ENCODE results near the gene NKX2-3.

NKX2-3 gene

DNA sequence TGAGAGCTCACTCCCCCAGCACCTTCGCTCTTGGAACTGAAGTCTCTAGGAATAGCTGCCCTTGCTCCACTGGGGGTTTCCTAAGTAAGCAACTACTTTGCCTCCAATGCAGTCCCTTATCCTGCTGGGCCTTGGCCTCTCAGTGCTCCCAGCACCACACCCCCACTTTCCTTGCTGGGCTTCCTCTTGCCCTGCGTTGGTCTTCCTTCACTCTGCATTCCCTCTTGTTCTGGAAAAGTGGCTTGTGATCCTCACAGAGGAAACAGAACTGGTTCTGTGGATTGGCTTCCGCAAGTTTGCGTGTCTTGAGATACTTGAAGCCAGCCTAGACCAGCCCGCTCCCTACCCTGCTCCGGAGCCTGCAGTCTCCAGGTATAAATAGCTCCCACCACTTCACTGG, 6.4 kb downstream of the NKX2-3 start:
- DNase-seq (ENCODE audit: low read depth): no peak

DNA sequence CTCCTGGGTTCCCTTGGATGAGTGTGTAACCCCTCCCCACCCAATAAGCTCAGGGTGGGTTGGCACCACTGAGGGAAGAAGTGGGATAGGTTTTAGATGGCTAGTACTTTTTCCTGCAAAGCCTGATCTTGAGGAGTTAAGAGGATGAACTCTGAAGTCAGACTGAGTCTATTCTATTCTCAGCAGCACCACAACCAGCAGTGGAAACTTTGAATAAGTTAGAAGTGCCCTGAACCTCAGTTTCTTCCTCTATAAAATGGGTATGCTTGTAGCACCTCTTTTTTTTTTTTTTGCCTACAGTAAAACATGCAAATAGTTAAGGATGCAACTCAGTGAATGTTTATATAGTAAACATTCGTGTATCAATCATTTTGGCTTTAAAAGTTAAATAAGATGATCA, 7.1 kb downstream of the NKX2-3 start:
- DNase-seq (ENCODE audit: low read depth): no peak

DNA sequence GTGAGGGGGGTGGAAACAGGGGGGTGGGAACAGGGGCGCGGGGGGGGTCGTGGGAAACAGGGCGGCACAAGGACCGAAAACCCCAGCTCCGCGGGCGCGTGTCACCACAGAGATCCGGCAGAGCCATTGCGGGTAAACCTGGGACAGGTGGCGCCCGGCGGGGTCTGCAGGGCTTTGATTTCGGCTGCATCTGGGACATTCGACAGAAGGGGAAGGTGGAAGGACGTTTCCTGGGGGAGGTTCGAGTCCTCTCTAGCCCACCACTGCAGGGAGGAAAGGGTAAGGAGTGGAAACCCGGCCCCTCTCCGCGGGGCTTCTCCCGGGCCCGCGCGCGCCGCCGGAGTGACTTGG, 7.5 kb downstream of the NKX2-3 start:
- no peak for DNase-seq (ENCODE audit: low read depth)

DNA sequence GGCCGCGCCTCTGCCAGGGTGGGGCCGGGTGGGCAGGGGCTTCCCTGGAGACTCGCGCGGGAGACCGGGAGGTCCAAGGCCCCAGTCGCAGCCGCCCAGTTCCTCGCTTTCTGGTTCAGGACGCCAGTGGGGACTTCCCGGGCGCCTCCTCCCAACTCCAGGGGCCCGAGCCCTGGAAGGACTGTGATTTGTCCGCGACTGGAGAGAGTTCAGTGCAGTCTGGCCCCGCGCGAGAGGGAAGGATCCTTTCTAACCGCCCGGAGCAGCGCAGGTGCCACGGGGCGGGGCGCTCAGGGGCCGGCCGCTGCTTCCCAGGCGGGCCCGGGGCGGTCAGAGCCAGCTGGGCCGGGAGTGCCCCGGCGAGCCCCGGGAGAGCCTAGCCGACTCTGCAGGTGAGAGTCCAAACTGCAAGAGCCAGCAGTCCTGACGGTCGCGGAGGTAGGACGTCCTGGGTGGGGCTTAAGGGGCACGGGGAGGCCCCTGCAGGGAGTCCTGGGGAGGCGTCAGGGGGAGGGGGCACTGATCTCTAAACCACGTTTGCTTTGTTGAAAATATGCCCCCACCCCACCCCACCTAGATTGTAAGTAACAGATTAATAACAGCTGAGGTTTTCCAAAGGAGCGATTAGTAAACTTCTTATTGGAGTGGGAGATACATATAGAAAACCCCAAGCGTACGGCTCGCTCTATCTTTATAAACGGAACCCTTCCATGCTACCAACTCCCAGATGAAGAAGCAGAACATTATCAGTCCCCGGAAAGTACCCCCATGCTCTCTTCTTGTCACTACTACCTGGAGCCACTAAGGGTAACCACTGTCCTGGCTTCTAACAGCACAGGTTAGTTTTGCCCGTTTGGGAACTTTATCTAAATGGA, 8.2 kb downstream of the NKX2-3 start:
- no peak for DNase-seq (ENCODE audit: low read depth)

DNA sequence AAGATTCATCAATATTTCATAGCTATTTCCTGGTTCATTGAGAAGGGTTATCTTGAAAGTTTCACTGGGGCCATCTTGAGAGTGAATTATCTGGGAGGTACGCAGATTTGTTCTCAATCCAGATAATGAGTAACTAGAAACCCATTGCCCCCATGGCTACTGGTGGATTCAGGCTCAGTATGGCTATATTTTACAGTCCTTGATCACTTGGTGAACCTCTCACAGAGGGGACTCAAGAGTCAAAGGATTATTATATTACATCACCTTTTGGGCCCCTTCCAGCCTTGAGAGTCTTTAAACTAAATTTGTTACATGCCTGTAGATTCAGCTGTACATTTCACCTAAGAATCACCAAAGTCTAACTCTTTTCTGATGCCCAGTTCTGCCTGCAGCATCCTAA, 11.6 kb downstream of the NKX2-3 start:
- no peak for DNase-seq (ENCODE audit: low read depth)

DNA sequence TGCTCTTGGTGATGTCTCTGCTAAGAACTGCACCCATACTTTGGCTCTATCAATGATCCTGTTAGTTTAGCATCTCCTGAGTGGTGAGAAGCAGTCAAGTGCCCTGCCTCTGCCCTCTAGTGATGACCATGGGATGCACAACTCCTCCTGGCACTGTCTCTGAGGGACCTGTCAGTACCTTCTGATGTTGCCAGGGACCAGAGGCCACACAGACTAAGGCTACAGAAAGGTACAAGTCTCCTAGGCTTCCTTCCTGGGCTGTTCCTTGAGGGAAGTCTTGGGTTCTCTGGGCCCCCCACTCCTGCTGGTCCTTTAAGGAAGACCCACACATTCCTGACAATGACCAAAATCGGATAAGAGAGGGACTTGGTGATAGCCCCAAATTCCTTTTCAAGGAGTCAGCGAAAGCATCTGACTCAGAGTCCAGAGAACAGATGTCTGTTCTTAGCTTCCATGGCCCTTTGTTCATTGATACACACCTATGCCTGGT, 15.3 kb downstream of the NKX2-3 start:
- no peak for DNase-seq (ENCODE audit: low read depth)

DNA sequence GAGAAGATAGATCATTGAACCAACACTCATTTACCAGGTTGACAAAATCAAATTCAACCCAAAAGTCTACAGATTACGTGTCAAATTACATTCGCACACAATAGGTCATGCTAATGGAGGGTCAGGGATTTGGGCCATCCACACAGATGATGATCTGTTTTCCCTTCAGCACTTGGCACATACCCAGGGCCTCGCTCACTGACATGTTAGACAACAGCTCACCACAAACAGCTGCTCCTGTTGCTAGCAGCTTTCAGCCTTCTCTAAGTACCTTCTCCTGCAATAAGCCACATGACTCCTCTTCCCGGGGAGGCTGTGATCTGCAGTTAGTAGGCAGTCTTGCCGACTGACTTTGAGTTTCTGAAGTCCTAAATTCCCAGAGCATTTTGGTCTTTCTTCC, 18.4 kb downstream of the NKX2-3 start:
- no peak for DNase-seq (ENCODE audit: low read depth)

DNA sequence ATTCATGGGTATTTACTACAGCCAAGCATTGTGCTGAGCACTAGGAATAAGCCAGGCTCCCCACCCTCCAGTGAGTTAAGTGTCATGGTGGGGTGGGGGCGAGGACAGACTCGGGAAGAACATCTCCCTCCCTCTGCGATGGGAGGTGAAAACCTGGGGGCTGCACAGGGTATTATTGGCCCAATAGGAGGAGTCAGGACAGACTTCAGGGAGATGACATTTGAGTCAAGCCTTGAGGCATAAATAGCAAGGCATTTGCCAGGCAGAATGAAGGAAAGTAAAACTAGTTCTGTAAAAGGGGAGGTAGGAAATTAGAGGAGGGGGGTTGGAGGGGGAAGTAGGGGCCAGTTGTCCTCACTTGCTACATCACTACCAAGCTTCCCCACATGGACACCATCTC, 18.9 kb downstream of the NKX2-3 start:
- DNase-seq (ENCODE audit: low read depth): no peak

DNA sequence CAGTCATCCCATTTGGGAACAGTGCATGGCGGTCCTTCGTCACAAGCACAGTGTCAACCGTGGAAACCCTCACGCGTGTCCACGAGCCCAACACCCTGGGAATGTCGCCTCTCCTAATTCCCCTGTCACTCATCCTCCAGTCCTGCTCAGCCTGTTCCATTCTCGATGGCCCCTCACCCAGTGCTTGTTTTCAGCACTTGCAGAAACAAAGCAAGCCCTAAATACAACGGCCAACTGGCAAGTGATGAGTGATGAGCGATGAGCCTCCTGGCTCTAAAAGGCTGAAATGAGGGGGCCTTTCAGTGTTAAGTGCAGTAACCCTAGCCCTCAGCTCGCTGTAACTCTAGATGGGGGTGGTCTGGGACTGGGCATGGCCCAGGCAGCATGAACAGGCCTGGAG, 22.6 kb downstream of the NKX2-3 start:
- DNase-seq (ENCODE audit: low read depth): no peak

DNA sequence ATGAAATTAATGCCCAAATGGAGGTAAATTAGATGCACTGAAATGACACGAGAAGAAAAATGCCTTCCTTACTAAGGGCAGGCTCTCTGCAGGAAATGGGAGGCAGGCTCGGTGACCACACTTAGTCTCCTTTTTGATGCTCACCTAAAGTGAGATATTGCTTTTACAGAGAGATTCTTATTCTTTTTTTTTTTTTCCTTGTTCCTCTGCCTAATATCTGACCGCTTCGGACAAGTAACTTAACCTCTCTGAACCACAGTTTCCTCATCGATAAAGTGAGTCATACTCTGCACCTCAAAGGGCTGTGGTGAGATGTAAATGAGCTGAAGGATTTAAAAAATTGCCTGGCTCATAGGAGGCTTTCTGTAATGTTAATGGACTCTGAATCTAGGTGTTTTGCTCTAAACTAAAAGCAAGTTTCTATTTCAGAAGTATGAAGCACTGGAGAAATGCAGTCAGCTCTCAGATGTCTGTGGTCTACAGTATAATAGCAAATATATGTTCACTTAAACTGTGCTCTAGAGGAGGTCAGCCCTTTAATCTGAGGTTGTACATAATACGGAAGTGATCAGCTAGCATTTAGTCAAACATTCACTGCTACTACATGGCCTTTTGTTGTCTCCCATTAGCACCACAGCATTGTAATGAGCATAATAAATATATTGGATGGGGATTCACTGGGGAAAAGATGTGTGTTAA, 23.2 kb downstream of the NKX2-3 start:
- no peak for DNase-seq (ENCODE audit: low read depth)

DNA sequence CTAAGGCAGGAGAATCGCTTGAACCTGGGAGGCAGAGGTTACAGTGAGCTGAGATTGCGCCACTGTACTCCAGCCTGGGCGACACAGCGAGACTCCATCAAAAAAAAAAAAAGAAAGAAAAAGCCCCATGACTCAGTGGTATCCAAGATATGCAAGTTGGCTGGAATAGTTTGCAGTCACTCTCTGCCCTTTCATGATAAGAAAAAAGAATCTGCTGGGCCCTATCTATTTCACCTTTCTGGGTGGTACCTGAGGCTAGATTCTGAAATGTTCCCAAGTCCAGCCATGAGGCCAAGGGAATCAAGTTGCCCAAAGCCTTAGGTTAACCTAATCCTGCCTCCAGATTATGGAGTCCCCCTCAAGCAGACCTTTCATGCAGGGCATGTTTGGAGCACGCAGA, 24.3 kb downstream of the NKX2-3 start:
- no peak for DNase-seq (ENCODE audit: low read depth)

DNA sequence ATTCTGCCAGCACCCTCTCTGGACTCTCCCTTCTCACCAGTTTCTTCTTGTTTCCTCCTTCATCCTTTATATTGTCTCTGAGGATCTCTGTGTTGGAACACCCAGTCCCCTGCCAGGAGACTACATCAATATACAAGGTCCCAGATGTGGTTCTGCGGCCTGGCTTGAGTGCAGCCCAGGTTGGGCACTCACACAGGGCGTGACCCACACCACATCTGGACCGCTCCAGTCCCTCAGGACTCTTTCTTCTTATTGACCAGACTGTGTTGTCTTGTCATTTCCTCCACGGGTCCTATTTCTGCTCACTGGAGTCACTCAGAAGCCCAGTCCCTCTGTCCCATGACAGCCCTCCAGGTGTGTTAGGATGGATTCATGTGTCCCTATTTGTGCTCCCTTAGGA, 26.0 kb downstream of the NKX2-3 start:
- no peak for DNase-seq (ENCODE audit: low read depth)

DNA sequence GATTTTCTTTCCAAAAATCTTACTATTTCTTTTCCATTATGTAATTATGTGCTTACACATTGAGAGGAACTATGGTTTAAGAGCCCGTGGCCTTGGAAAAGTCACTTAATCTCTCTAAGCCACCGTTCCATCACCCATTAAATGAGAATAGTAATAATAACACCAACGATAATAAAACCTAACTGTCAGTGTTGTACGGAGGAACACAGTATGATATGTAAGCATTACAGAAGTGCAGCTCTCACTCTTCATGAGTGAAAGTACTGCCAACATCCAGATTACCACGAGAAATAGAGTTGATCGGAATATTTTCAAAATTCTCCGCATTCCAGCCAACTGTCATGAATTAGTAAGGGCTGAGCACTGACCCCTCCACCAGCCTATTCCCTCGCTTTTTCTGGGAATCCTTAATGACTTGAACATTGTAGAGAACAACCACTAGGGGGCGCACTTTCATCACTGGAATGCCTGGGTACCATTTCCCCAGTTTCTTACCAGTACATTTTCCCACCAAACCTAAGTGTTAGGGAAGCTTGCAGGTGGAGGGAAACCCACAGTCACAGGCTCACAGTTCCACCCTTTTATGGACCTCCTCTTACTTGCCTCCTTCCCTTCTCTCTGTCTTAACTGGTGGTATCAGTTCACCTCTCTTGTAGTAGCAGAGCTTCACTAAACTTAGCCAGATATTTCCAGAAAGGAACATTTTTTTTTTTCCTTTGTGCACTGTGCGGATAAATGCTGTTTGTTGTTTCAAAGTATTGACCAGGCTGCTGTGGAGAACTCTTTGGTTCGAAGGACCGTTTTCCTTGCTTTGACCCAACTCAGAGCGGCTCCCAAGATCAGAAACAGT, 27.8 kb downstream of the NKX2-3 start:
- peak; percentile 18 for DNase-seq (ENCODE audit: low read depth)

DNA sequence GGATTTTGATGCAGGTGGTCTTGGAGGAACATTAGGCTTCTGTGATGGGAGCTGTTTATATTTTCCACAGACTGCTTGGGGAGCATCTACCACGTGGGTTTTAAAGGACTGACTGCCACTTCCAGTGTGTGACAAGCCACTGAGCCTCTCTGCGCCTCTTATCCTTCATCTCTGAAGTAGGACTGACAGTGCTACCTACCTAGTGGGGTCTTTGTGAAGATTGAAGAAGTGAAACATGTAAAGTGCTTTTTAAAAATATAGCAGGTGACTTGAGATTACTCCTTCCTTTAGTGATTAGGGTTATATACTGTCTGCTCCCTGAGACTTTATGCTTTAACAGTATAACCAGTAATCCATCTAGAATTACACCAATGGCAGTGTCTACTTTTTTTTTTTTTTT, 29.9 kb downstream of the NKX2-3 start:
- no peak for DNase-seq (ENCODE audit: low read depth)

DNA sequence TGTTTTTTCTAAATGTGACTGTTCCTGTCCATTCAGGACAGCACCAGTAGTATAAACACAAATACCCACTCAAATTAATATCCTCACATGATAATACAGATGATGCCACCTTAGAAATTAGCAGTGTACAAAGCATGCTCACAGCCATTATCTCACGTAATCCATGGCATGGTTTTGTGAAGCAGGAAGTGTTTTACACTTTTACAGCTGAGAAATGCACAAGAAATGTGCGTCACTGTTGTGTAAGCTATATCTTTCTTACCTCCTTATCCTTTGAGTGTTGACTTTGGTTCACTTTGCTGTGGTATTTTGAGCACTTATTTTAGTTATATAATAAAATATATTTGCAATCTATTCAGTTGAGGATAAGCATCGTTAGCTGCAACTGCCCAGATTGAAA, 31.6 kb downstream of the NKX2-3 start:
- DNase-seq (ENCODE audit: low read depth): no peak

DNA sequence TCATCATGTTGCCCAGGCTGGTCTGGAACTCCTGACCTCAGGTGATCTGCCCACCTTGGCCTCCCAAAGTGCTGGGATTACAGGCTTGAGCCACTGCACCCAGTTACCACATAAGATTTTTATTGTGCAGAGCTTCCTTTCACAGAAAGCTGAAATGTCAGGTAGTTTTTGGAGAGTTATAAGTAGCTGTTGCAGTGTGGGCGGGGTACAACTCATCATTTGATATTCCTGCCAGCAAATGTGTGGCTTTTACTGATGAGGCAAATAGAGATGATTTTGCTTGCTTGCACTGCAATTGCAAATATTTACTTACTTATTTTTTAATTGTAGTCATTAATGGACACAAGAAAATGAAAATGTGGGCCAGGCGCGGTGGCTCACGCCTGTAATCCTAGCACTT, 32.4 kb downstream of the NKX2-3 start:
- no peak for DNase-seq (ENCODE audit: low read depth)

DNA sequence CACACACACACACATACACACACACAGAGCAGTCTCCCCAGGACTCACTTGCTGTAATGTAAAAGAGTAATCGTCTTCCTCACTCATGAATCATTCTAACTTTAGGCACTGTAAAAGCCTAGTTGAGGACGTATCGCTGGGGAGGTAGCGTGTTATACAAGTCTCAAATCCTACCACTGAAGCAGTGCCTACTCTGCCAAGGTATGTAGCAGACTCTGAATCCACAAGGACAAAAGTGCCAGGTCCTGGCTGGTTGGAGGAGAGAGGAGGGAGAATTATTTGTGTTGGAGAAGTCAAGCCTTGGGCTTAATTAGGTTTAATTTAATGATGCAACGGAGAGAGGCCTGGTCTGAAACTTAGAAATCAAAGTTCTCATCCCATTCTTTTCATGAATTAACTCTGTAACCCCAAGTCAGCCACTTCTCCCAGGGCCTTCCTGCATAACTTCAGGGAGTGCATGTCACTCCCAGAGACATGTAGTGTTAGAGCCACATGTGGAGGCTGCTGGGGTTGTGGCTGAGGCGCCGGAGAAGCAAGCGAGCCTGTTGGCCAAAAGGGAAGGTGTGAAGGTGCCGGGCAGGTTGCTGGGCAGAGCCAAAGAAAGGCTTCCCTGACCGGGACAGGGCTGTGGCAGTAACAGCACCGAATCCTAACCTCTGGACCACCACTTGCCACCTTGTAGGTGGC, 36.7 kb downstream of the NKX2-3 start:
- no peak for DNase-seq (ENCODE audit: low read depth)

DNA sequence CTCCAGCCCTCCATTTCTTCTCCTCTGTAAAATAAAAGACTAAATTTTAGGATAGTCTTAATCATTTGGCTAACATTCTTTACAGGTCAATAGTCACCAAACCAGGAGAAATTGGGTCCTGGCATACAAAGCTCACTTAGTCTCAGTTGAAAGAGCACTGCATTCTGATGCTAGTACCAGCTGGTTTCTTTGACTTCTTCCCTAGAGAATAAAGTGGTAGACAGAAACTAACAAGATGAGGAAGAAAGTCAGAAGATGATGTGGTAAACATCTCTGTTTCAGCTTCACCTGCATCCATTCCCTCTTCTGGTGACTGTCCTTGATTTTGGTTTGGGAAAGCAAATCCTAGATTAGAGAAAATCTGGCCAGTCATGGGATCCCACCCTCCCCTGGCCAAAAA, 37.2 kb downstream of the NKX2-3 start:
- no peak for DNase-seq (ENCODE audit: low read depth)

DNA sequence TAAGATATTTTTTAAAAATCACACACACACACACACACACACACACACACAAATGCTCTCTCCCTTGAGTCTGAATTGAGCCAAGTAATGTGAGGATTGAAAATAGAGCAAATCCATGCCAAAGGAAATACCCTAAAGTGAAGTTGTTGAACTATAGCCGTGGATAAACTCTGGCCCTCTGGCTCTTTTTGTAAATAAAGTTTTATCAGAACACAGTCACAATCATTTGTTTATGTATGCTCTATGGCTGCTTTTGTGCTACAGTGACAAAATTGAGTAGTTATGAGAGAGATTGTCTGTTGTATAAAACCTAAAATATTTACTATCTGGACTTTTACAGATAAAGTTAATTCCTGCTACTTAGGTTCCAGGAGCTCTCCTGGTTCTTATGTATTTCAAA, 39.1 kb downstream of the NKX2-3 start:
- no peak for DNase-seq (ENCODE audit: low read depth)

DNA sequence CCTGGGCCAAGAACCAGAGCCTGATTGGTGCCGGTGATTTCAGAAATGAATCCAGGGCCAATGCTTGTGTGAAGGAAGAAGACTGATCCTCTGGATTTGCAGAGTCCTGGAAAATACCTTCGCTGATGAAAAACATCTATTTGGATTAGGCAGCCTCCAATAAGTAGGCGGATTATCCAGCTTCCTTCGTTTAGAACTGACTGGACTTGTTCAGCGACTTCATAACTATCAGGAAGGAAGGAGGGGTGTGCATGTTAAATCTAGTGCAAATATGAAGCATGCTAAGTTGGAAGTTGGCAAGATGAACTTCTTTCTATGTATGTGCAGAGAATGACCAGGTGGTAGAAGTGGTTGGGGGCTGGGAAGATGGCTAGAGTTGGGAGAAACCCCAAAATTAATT, 41.0 kb downstream of the NKX2-3 start:
- no peak for DNase-seq (ENCODE audit: low read depth)

DNA sequence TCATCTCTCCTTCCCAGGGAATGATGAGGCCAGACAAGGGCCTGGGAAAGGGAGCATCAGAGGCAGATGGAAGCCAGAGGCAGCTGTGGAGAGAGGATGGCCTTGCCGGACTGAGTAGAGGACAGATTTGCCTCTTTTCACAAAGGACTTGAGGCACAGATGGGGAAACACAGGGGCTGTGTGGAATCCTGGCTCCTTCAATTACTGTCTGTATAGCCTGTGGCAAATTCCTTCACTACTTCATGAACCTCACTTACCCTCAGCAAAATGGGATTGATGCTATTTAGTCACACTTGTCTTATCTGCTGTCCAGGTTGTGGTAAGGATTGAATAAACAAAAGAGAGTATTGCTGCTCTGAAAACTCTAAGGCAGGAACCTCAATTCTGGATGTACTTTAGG, 47.2 kb downstream of the NKX2-3 start:
- DNase-seq (ENCODE audit: low read depth): no peak

DNA sequence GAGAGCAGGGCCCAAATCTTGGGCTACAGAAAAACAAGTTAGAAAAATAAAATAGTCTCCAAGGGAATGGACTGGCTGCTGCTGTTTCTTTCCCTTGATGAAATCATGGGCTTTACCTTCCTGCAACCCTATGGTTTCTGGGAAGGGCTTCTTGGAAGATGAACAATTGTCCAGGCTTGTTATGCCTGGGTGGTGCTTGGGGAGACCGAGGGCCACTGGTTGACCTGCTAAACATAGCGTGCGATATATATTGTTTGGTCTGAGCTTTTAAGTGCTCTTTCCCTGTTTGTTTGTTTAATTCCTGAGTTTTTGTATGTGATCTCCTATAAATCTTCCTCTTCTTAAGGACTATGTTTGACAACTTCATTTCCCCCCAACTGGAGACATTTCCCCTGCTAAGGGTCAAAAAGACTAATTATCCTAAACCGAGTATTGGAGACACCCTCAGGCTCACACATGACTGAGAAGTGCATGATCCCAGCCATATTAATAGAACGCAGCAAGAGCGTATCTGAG, 49.6 kb downstream of the NKX2-3 start:
- no peak for DNase-seq (ENCODE audit: low read depth)

Measured in stimulated activated CD8-positive, alpha-beta memory T cell treated with anti-CD3 and anti-CD28 coated beads, Interleukin-15, amount 100 ng/mL, for 1 hour (primary cell).